Fibroblast of skin of left biceps (primary cell): Measurements from ENCODE around the gene NECTIN1.
A peak's percentile ranks its signal among the peaks of the same experiment; 100 is the strongest.
"Not testable (repeated sequence)": the region's sequence is repeated elsewhere in the genome, so short reads cannot be mapped to it uniquely, and the experiment has no call there.

Experiments
- DNase-seq, 2 experiments: peaks; one replicate each; pipeline ENCODE4 v3.0.0-alpha.2; 2013; ENCODE audit warnings: low read depth in 2 of 2

The NECTIN1 gene

DNA sequence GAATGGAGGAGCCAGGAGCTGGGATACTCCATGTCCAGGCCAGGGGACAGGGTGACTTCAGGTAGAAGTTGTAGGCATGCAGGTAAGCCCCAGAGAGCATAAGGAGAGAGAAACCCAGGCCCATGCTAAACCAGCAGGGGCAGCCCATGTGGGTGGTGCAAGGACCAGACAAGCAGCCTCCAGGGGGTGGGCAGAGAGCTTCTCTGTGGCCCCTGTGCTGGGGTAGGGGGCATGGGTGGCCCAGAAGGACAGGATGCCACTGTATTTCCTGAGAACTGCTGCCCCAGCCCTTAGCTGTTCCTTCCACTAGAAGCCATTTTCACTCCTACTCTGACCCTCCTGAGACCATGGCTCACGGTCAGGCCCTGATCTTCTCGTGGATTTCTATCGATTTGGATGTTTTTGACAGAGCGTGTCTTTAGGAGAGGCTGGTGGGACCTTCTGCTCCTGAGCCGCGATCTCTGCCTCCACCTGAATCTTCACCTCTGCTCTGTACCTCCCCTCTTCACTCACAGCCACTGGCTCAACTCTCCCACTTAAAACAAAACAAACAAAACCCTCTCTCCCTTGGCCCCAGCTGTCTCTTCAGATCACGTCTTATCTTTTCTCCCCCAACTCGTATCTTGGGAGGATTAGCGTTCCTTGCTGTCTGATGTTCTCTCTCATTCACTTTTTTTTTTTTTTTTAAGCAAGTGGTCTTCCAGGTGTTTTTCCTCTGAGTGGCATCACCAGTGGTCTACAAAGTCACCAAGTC, 112.2 kb downstream of the NECTIN1 start:
- DNase-seq, result no peak

DNA sequence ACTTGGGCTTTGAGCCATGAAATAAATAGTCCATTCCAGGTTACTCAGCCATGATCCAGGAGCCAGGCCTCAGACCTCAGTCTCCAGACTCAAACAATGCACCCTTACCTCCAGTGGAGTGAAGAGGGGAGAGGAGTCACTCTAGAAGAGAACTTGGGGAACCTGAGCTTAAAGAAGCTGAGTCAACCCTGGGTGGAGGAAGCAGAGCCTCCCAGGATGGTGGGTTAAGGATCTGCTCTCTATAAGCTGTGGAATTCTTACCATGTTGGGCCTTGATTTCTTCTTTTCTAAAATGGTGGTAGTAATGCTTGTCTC, 113.2 kb downstream of the NECTIN1 start:
- DNase-seq, result no peak

DNA sequence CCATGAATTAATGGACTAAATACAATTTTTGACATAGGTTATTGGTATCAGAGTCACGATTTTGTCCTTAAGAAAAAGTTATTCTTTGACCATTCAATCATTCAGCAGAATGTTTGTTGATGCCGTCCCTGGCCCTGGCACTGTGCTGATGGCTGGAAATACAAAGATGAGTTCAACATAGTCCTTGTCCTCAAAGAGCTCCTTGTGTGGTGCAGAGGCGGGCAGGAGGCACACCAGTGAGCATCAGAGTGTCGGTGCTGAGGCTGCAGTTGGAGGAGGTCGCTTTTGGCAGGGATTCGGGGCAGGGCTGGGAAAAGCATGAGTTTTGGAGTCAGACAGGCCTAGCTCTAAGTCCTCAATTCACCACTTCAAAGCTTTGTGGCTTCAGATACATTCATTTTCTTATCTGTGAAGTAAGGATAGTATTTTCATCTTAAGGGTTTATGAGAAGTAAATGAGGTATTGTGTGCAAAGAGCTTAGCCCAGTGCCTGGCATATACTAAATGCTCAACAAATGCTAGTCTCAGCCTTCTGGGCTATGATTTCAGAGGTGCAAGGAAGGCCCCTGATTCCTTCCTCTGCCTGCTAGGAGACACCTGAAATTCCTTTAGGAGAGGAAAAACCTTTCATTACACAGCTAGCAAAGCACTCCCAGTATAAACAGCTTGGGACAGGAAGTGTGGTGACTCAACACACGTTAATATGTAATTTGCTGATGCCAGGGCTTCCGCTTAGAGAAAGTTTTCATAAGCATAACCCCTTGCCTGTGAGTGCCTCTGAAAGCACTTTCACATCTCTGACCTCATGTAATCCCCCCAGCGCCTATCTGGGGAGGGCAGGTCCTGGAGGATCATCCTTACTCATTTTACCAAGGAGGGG, 113.8 kb downstream of the NECTIN1 start:
- no peak for DNase-seq

DNA sequence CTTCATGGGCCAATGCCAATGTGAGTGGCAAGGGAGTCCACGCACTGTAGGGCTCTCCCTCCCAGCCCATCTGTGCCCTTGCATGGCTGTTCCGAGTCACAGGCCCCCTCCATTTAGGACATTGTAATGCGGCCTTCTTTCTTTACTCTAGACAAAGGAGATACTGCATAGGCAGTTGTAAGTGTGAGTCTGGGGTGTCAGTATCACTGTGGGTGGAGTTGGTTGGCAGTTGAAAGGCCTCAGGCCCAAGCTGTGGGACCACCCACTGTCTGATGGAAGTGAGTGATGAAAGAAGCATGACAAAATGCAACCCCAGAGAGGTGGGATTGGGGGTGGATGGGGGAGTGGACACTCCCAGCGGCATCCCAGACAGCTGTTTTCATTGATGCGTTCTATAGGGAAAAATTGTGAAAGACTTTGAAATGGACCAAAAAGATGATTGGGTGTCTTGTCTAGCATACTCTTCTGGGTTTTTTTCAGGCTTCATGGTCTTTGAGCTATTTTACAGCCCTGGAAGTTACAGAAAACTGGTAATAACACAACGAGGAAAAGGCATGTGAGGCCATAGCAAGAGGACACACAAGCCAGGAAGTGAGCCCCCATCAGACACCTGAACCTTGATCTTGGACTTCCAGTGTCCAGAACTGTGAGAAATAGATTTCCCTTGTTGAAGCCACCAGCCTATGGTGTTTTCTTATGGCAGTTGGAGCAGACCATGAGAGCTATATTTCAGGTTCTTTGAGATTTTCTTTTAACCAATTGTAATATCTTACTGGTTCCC, 114.6 kb downstream of the NECTIN1 start:
- no peak for DNase-seq

DNA sequence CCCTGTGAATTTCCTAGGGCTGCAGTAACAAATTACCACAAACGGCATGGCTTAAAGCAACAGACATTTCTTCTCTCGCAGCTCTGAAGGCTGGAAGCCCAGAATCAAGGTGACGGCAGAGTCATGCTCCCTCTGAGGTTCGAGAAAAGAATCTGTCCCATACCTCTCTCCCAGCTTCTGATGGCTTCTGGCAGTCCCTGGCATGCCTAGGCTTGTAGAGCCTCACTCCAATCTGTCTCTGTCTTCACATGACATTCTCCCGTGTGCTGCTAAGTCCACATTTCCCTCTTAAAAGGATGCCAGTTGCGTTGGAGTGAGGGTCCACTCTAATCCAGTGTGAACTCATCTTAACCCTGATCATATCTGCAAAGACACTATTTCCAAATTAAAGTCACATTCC, 116.2 kb downstream of the NECTIN1 start:
- DNase-seq, result no peak

DNA sequence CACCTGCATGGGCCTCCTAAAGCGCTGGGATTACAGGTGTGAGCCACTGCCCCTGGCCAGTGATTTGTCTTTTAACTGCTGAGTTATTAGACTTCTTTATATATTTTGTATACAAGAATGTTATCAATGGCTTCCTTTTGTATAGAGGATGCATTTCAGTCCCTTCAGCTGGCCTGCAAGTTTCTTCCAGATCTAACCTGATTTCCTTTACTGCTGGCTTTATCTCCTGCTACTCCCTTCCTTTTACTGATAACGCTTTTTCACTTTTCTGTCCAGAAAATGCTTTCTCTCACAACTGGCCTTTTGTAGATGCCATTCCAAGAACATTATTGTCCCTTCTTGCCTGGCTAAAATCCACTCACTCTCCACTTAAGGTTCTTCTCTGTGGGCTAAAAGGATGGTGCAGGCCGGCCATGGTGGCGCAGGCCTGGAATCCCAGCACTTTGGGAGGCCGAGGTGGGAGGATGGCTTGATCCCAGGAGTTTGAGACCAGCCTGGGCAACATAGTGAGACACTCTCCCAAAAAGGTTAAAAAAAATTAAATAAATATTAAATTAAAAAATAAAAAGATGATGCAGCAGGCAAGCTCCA, 118.1 kb downstream of the NECTIN1 start:
- DNase-seq, result no peak

DNA sequence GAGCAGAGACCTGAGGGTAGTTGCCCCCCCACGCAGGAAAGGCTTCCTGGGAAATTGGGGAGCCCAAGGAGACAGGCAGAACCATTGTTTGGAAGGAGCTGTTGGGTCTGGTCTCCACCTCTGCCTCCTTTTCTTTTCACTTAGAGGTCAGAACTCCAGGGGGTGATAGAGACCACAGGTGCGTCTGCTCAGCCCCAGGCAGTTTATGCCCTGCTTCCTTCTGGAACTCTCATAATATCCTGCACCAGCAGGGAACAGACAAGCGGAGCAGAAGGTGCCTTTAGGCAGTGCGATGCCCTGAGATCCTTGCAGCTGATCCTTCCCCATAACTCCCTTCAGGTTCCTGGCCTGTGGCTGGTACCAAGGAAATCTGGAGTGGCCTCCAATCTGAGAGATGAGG, 120.2 kb downstream of the NECTIN1 start:
- no peak for DNase-seq

DNA sequence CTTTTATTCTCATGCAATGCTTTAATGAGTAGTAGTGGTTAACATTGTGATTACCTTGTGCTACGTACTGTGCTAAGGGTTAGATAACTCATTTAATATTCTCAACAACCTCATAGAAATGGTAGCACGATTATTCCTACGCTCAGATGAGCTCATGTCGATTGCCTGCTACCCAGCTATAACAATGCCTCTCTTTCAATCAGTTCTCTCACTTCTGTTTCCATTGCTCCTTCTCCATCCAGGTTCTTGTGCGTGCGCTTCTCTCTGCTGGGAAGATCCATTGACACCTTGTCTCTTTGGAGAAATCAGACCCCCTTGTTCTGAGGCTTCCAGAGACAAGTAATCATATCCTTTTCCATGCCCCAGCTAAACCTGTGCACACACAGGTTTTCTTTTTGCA, 120.8 kb downstream of the NECTIN1 start:
- DNase-seq, result no peak

DNA sequence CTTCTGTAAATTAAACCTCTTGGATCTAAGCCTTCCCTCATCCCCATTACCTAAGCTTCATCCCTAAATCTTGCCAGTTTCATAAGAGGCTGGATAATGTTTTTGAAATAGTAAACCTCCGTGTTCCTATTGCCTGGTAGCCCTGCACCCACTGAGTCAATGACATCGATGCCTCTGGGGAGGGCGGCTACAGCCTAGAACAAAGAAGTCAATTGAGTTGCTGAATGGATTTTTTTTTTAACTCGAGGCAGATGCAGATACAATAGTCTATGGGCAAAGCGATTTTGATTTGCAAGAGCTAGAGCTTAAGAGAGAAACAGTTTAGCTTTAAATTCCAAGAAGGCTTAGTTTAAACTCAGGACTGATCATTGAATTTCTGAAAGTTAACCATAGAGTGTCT, 121.3 kb downstream of the NECTIN1 start:
- no peak for DNase-seq

DNA sequence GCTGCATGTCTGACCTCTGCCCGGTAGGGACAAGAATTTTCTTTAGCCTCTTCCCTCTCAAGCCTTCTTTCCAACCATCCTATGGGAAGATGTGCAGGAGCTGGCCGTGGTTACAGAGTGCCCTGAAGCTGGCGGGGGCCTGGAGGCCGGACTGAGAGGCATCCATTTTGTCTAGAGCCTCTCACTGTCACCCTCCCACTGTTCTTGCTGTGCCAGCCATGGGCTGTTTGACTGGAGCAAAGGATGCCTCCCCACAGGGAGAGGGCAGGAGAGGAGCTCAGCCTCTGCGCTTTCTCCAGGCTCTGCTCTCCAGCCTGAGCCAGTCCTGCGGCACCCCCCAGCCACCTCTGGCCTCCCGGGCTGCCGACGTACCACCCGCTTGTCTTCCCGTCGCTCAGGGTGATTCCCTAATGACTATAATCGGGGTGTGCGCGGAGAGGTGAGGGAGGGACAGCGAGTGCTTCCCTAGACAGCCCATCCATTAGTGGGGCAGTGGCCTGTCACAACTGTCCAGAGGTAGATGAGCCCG, 123.8 kb downstream of the NECTIN1 start:
- no peak for DNase-seq

DNA sequence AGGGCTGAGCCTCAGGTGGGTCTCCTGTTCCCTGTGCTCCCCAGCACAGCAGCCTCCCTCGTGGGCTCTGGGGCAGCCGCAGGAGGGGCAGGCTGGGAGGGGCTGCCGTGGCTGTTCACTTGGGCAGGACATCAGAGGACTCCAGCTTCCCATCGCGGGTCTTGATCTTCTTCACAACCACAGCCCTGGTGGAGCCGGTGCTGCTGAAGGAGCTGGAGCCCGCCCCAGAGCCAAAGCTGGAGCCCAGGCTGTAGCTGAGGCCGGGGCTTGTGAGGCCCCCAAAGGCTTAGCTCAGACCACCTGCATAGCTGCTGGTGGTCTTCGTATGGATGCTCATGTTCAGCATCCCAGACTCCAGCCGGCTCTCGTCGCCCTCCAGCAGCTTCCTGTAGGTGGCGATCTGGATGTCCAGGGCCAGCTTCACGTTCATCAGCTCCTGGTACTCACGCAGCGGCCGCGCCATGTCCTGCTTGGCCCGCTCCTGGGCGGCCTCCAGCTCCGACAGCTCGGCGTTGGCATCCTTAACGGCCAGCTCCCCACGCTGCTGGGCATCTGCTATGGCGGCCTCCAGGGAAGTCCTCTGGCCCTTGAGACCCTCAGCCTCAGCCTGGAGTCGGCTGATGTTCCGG, 126.1 kb downstream of the NECTIN1 start:
- no peak for DNase-seq

DNA sequence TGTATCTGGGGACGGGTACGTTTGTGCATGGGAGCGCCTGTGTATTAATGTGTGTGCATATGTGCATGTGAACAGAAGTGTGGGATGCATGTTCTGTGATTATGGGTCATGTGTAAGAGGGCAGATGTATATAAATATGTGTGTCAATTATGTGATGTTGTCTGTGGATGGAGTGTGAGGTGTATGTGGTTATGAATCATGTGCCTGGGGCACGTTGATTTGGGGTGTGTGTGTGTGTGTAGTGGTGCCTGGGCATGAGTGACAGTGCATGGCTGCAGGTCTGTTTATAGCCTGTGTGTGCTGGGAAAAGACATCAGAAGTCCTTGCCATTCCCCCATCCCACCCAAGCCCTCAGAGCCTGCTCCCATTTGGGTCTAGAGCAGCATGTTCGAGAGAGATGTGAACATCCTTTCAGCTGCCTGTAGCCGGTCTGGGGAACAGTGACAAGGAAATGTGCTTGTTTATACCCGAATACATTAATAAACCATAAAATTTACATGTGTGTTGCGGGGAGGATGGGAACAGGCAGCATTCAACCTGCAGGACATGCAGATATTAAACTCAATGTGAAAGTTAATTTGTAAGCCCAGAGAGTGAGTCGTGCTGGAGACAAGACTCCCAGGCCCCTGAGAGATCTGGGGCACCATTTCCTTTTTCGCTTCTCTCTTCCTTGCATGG, 129.0 kb downstream of the NECTIN1 start:
- DNase-seq, result no peak

DNA sequence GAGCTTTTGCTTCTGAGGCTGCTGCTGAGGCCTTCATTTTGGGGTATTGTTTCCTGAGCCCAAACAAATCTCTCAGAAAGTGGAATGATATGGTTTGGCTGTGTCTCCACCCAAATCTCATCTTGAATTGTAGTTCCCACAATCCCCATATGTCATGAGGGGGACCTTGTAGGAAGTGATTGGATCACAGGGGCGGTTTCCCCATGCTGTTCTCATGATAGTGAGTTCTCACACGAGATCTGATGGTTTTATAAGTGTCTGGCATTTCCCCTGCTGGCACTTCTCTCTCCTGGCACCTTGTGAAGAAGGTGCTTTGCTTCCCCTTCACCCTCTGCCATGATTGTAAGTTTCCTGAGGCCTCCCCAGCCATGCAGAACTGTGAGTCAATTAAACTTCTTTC, 133.1 kb downstream of the NECTIN1 start:
- not testable (repeated sequence) for DNase-seq

DNA sequence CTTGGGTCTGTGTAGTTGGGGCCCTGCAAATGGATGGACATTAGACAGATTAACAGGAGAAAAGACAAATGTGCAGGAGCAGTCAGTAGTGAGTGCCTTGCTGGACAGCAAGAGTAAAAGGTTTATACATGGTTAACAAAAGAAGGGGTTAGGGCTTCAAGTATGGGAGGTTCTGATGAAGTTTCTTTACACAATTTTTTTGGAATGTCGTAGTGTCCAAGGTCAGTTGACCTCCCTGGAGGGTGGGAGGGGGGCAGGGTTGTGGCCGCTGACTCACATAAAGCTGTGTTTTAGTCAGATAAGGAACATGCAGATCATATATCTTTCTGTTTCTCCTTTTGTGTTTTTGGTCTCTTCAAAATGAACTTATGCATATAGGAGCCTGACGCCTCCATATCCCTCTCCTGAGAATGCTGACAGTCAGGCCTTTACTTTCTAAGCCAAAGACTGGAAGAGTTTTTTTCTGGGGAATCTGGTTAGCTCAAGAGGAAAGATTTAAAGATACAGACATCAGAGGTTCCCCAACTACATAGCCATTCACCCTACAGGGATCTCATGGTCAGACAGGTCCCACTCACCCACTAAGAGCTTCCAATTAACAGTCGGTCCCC, 134.3 kb downstream of the NECTIN1 start:
- DNase-seq, result peak in 1 of 2 experiments; percentile 16

DNA sequence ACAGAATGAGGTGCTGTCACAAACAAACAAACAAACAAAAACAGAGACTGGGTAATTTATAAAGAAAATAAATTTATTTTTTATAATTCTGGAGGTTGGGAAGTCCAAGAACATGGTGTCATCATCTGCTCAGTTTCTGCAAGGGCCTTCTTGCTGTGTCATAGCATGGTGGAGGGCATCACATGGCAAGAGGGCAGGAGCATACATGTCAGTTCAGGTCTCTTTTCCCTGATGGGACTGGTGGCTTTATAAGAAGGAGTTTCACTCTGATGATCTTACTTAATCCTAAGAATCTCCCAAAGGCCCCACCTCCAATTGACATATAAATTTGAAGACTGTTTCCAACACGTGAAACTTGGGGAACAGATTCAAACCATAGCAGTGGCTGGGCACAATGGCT, 135.7 kb downstream of the NECTIN1 start:
- DNase-seq, result no peak

DNA sequence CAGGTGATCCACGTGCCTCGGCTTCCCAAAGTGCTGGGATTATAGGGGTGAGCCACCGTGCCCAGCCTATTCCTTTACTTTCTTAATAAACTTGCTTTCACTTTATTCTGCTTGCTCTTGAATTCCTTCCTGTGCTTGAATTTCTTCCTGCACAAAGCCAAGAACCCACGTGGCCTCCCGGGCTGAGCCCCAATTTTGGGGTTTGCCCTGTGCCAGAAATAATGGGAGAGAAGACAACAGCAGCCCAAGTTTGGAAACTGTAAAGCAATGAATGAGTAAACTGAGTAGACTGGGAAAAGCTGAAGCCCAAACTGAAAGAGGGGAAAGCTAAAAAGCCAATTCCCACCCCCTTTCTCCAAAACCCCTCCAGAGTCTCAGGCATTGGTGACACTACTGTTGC, 136.4 kb downstream of the NECTIN1 start:
- no peak for DNase-seq

DNA sequence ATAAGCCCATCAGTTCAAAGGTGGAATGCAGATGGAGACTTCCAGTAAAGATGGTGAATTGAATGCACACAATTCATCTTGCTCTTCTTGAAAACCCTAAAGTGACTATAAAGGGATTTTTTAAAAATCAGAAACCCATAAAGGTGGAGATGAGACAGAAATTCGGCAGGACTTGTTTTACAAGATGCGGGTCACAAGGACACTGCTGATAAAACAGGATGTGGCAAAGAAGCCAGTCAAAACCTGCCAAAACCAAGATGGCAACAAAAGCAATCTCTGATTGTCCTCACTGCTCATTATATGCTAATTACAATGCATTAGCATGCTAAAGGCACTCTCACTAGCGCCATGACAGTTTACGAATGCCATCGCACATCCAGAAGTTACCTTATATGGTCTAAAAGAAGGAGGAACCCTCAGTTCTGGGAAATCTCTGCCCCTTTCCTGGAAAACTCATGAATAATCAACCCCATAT, 137.1 kb downstream of the NECTIN1 start:
- DNase-seq, result no peak

DNA sequence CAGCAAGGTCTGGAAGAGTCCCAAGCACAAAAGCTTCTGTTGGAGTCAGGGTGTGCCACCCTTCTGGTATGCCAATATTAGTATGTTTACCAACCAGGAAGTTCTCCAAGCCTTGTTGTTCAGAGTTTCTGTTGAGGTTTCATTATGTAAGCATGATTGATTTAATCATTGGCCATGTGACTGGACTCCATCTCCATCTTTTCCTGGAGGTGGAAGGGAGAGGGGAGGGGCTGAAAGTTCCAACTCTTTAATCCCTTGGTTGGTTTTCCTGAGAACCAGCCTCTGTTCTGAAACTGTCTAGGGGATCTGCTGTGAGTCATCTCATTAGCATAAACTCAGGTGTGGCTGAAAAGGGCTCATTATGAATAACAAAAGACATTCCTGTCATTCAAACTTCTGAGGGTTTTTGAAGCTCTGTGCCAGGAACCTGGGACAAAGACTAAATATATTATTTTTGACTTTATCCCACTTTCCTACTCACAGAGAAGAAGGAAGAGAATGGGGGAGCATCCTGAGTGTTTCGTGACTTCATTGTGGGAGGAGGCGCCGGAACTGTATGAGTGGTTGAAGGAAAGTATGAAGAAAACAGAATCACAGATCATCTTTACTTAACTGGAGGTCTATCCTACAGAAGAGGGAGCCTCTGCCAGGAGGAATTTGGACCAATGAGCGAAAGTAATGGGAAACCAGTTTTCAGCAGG, 138.2 kb downstream of the NECTIN1 start:
- no peak for DNase-seq

DNA sequence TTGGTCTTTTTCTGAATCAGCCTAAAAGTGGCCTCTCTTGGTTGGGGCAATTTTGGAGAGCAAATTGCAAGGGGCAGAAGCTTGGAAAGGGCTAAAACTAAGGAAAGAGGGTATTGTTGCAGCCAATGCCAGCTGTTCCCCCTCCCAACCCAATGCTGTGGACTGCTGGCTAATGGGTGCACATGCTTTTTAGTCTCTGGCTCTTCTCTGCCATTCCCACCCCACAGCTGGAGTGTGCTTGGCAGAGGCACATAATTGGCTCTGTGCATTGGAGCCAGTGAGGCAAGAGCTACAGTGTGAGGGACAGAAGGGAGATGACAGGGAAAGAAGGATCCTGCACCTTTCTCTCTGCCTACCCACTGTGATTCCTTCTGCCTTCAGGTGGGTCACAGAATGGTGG, 140.0 kb downstream of the NECTIN1 start:
- DNase-seq, result no peak
